ENCODE data around the gene AFAP1.

DNA sequence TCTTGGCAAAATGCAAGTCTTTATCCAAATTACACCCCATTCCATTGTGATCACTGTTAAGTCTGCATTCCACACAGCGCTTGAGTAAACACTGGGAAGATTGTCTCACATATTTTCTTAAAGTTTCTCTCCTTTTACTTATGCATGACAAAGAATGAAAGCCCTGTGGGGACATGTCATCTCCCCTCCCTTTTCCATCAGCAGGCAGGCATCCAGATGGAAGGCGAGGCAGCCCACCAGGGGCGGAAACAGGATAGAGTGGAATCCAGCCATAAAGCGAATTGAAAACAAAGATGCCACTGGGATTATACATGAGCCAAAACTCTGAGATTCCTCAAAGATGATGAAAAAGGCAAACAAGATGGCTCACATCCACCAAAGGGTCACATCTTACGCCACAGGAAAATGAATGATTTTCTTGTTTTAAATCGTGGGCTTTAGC, 78.2 kb downstream of the AFAP1 start:
- TF ChIP-seq, protein P1, sequence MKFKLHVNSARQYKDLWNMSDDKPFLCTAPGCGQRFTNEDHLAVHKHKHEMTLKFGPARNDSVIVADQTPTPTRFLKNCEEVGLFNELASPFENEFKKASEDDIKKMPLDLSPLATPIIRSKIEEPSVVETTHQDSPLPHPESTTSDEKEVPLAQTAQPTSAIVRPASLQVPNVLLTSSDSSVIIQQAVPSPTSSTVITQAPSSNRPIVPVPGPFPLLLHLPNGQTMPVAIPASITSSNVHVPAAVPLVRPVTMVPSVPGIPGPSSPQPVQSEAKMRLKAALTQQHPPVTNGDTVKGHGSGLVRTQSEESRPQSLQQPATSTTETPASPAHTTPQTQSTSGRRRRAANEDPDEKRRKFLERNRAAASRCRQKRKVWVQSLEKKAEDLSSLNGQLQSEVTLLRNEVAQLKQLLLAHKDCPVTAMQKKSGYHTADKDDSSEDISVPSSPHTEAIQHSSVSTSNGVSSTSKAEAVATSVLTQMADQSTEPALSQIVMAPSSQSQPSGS (tag by site-specific recombination; IDR thresholded peaks at IDR 0.05; ENCODE audit: low read depth), result no peak
- TF ChIP-seq ZNF629 (tag by site-specific recombination; IDR thresholded peaks at IDR 0.05), result no peak
- TF ChIP-seq, protein P2, sequence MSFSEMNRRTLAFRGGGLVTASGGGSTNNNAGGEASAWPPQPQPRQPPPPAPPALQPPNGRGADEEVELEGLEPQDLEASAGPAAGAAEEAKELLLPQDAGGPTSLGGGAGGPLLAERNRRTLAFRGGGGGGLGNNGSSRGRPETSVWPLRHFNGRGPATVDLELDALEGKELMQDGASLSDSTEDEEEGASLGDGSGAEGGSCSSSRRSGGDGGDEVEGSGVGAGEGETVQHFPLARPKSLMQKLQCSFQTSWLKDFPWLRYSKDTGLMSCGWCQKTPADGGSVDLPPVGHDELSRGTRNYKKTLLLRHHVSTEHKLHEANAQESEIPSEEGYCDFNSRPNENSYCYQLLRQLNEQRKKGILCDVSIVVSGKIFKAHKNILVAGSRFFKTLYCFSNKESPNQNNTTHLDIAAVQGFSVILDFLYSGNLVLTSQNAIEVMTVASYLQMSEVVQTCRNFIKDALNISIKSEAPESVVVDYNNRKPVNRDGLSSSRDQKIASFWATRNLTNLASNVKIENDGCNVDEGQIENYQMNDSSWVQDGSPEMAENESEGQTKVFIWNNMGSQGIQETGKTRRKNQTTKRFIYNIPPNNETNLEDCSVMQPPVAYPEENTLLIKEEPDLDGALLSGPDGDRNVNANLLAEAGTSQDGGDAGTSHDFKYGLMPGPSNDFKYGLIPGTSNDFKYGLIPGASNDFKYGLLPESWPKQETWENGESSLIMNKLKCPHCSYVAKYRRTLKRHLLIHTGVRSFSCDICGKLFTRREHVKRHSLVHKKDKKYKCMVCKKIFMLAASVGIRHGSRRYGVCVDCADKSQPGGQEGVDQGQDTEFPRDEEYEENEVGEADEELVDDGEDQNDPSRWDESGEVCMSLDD (tag by site-specific recombination; IDR thresholded peaks at IDR 0.05), result no peak
- no peak for TF ChIP-seq KLF16 (tag by site-specific recombination; IDR thresholded peaks at IDR 0.05)
- no peak for TF ChIP-seq ZNF140 (tag by site-specific recombination; IDR thresholded peaks at IDR 0.05)
